Endothelial cell of umbilical vein (primary cell): ENCODE data around the gene C1QTNF7.

Source experiments
- EZH2 ChIP-seq: IDR thresholded peaks from 2 replicates; pipeline ENCODE4 v1.6.1; 2012; ENCODE audit warnings: borderline replicate concordance, low read depth, mild to moderate bottlenecking, moderate library complexity, low read length, inconsistent platforms; ENCODE audit not compliant: severe bottlenecking
- MAX ChIP-seq: IDR thresholded peaks from 2 replicates; pipeline ENCODE4 v1.6.1; 2011; ENCODE audit not compliant: insufficient read depth, insufficient read length
- POLR2A ChIP-seq: IDR thresholded peaks from 2 replicates; pipeline ENCODE4 v1.6.1; 2012; ENCODE audit warnings: low read depth, mild to moderate bottlenecking, control low read depth, low read length
- TF ChIP-seq, protein P1 (sequence below), 2 donors: IDR thresholded peaks; 1 replicate in 1 of 2; 2 replicates in 1 of 2; pipeline ENCODE4 v1.5.1; 2011; ENCODE audit warnings: low read length in 2 of 2, mild to moderate bottlenecking in 2 of 2, moderate library complexity in 2 of 2, control low read depth in 1 of 2, inconsistent platforms in 1 of 2, low read depth in 1 of 2; ENCODE audit not compliant: insufficient read depth in 1 of 2; ENCODE audit errors: extremely low read depth in 1 of 2

DNA sequence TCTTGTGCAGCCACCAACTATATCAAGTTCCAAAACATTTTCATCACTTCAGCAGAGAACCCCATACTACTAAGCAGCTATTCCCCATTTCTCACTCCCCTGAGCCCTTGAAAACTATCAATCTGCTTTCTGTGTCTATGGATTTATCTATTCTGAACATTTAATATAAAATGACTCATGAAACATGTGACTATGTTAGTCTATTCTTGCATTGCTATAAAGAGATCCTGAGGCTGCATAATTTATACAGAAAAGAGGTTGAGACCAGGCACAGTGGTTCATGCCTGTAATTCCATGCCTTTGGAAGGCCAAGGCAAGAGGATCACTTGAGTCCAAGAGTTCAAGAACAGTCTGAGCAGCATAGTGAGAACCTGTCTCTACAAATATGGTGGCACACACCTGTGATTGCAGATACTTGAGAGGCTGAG, 10.6 kb upstream of the C1QTNF7 start:
- TF ChIP-seq EZH2 (no peak), POLR2A (no peak), MAX (no peak)
- TF ChIP-seq, protein P1, sequence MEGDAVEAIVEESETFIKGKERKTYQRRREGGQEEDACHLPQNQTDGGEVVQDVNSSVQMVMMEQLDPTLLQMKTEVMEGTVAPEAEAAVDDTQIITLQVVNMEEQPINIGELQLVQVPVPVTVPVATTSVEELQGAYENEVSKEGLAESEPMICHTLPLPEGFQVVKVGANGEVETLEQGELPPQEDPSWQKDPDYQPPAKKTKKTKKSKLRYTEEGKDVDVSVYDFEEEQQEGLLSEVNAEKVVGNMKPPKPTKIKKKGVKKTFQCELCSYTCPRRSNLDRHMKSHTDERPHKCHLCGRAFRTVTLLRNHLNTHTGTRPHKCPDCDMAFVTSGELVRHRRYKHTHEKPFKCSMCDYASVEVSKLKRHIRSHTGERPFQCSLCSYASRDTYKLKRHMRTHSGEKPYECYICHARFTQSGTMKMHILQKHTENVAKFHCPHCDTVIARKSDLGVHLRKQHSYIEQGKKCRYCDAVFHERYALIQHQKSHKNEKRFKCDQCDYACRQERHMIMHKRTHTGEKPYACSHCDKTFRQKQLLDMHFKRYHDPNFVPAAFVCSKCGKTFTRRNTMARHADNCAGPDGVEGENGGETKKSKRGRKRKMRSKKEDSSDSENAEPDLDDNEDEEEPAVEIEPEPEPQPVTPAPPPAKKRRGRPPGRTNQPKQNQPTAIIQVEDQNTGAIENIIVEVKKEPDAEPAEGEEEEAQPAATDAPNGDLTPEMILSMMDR (IDR thresholded peaks at IDR 0.05; ENCODE audit: extremely low read depth in 1 of 2, insufficient read depth in 1 of 2, low read depth in 1 of 2, low read length in 2 of 2), result no peak
